ENCODE results near the gene AQP3.

DNA sequence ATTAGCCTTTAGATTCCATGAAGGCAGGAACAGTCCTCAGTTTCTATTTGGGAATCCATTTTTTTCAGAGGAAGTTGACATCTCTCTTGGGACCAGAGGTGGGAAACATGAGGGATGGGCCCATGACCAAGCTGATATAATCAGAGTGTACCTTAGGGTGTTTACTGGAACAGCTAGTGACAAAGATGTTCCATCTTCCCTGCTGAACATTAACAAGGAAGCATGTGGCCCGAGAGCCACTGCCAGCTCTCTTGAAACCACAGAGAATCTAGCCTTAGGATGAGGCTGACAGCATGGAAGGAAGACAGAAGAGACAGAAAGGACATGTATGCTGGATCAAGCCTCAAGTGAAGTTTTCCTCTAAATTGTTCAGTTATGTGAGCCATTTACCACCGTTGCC, 16.0 kb downstream of the AQP3 start:
- TF ChIP-seq POLR2AphosphoS5 (IDR thresholded peaks at IDR 0.05; ENCODE audit: low read depth, low read length), result no peak
- TF ChIP-seq, protein P1, sequence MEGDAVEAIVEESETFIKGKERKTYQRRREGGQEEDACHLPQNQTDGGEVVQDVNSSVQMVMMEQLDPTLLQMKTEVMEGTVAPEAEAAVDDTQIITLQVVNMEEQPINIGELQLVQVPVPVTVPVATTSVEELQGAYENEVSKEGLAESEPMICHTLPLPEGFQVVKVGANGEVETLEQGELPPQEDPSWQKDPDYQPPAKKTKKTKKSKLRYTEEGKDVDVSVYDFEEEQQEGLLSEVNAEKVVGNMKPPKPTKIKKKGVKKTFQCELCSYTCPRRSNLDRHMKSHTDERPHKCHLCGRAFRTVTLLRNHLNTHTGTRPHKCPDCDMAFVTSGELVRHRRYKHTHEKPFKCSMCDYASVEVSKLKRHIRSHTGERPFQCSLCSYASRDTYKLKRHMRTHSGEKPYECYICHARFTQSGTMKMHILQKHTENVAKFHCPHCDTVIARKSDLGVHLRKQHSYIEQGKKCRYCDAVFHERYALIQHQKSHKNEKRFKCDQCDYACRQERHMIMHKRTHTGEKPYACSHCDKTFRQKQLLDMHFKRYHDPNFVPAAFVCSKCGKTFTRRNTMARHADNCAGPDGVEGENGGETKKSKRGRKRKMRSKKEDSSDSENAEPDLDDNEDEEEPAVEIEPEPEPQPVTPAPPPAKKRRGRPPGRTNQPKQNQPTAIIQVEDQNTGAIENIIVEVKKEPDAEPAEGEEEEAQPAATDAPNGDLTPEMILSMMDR (IDR thresholded peaks at IDR 0.05), result no peak
- TF ChIP-seq, protein P2, sequence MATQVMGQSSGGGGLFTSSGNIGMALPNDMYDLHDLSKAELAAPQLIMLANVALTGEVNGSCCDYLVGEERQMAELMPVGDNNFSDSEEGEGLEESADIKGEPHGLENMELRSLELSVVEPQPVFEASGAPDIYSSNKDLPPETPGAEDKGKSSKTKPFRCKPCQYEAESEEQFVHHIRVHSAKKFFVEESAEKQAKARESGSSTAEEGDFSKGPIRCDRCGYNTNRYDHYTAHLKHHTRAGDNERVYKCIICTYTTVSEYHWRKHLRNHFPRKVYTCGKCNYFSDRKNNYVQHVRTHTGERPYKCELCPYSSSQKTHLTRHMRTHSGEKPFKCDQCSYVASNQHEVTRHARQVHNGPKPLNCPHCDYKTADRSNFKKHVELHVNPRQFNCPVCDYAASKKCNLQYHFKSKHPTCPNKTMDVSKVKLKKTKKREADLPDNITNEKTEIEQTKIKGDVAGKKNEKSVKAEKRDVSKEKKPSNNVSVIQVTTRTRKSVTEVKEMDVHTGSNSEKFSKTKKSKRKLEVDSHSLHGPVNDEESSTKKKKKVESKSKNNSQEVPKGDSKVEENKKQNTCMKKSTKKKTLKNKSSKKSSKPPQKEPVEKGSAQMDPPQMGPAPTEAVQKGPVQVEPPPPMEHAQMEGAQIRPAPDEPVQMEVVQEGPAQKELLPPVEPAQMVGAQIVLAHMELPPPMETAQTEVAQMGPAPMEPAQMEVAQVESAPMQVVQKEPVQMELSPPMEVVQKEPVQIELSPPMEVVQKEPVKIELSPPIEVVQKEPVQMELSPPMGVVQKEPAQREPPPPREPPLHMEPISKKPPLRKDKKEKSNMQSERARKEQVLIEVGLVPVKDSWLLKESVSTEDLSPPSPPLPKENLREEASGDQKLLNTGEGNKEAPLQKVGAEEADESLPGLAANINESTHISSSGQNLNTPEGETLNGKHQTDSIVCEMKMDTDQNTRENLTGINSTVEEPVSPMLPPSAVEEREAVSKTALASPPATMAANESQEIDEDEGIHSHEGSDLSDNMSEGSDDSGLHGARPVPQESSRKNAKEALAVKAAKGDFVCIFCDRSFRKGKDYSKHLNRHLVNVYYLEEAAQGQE (IDR thresholded peaks at IDR 0.05; ENCODE audit: insufficient read depth in 1 of 2, low read depth in 2 of 2, low read length in 1 of 2), result no peak
